GM23248 (cell line): ENCODE measurements around the gene GSN.

ENCODE experiments used
- EZH2 ChIP-seq: fragments of 200-600 bp; sonication (generic); IDR thresholded peaks from 2 replicates; pipeline ENCODE4 v1.6.1; 2018; ENCODE audit warnings: antibody characterized with exemption, mild to moderate bottlenecking; ENCODE audit not compliant: insufficient read depth, poor library complexity, severe bottlenecking
- EZH2phosphoT487 ChIP-seq: fragments of 200-600 bp; sonication (generic); IDR thresholded peaks from 2 replicates; pipeline ENCODE4 v1.6.1; 2018; ENCODE audit warnings: antibody characterized with exemption, moderate library complexity, mild to moderate bottlenecking, low read depth; ENCODE audit not compliant: insufficient read depth

DNA sequence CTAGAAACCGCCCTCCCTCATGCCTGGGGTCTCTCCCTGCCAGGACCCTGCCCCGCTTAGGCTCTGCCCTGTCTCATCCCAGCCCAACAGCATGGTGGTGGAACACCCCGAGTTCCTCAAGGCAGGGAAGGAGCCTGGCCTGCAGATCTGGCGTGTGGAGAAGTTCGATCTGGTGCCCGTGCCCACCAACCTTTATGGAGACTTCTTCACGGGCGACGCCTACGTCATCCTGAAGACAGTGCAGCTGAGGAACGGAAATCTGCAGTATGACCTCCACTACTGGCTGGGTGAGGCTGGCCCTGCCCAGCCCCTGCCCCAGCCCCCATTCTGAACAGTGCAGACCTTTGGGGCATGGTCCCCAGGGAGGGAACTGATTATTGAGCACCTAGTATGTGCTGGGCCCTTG lies 33.9 kb downstream of the GSN start:
- TF ChIP-seq EZH2, result no peak
- no peak for TF ChIP-seq EZH2phosphoT487
